Thyroid gland (tissue), 4 donors: Measurements from ENCODE around the gene BZW2. TPM values are rescaled to one million over a fixed set of nuclear protein-coding genes. Genes with fewer than 3 reads are reported as not detected.

ENCODE experiments used
- DNase-seq, 2 donors: peaks; one replicate each; pipeline ENCODE4 v3.0.0-alpha.2; 2019
- H3K27ac ChIP-seq, 3 donors: fragments of 200-600 bp; sonication (generic); 1 replicate in 2 of 3; 2 replicates in 1 of 3; pipeline ENCODE4 v1.5.1; 2016 to 2019; ENCODE audit warnings: mild to moderate bottlenecking in 1 of 3, moderate library complexity in 1 of 3
- H3K27me3 ChIP-seq: fragments of 200-600 bp; sonication (generic); one replicate; pipeline ENCODE4 v1.5.1; 2019
- H3K36me3 ChIP-seq, 2 donors: fragments of 200-600 bp; sonication (generic); one replicate each; pipeline ENCODE4 v1.5.1; 2016 to 2019
- H3K4me1 ChIP-seq, 2 donors: fragments of 200-600 bp; sonication (generic); one replicate each; pipeline ENCODE4 v1.5.1; 2017 to 2019
- H3K4me3 ChIP-seq, 3 donors: fragments of 200-600 bp; sonication (generic); replicated peaks in 1 of 3; 1 replicate in 2 of 3; 2 replicates in 1 of 3; pipeline ENCODE4 v1.5.1; 2016; ENCODE audit warnings: mild to moderate bottlenecking in 1 of 3
- H3K9me3 ChIP-seq: fragments of 200-600 bp; sonication (generic); one replicate; pipeline ENCODE4 v1.5.1; 2017
- POLR2A ChIP-seq, 2 donors: fragments of 450-650 bp; IDR thresholded peaks; one replicate each; pipeline ENCODE4 v1.6.1; 2017; ENCODE audit warnings: antibody characterized with exemption in 2 of 2, mild to moderate bottlenecking in 2 of 2, moderate library complexity in 1 of 2
- WGBS, 2 donors: methylation state at CpG; one replicate each; pipeline ENCODE4 v1.1.5; 2017; 5-methylcytosine and 5-hydroxymethylcytosine counted together
- intact Hi-C: fragments of 100-400 bp; cut with DNase I; formaldehyde crosslinking; loops from one replicate; pipeline ENCODE4 v1.15.1; 2023
- total RNA-seq, 4 donors: library from RNA; depleted of rRNA; stranded (reverse); fragments of >200 nt; gene quantifications; one replicate each; pipeline ENCODE4 v1.2.3, GENCODE V29; 2016
- TF ChIP-seq, protein P1 (sequence below), 6 experiments: fragments of 200-600 bp in 3 of 6; fragments of 450-650 bp in 3 of 6; sonication (generic) in 3 of 6; IDR thresholded peaks; one replicate each; pipeline ENCODE4 v1.5.1; 2016 to 2019; ENCODE audit warnings: antibody characterized with exemption in 6 of 6, mild to moderate bottlenecking in 2 of 6, inconsistent platforms in 1 of 6, moderate library complexity in 1 of 6

Gene BZW2
- total RNA-seq, 4 donors from 2014 or later: 63.0 to 69.0 (median 66.8) TPM

DNA sequence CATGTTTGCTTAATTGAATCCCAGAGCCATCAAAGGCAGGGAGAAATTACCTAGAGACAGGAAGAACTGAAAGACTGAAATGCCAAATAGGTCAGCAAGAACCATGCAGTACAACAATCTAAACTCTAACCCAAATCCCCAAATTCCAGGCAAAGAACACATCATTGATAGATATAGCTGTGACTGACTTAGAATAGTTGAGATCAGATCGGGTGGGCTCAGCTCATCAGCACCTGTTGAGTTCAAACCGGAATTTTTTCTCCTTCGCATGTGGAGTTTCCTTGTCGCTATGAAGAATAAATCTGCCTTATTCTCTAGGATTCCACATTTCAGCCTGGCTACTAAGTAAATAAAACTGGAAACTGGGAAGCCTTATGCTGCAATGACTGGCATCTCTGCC, 1.8 kb upstream of the BZW2 start:
- no peaks in the 10 kb centered on the region for H3K27me3 ChIP-seq
- TF ChIP-seq, protein P1, sequence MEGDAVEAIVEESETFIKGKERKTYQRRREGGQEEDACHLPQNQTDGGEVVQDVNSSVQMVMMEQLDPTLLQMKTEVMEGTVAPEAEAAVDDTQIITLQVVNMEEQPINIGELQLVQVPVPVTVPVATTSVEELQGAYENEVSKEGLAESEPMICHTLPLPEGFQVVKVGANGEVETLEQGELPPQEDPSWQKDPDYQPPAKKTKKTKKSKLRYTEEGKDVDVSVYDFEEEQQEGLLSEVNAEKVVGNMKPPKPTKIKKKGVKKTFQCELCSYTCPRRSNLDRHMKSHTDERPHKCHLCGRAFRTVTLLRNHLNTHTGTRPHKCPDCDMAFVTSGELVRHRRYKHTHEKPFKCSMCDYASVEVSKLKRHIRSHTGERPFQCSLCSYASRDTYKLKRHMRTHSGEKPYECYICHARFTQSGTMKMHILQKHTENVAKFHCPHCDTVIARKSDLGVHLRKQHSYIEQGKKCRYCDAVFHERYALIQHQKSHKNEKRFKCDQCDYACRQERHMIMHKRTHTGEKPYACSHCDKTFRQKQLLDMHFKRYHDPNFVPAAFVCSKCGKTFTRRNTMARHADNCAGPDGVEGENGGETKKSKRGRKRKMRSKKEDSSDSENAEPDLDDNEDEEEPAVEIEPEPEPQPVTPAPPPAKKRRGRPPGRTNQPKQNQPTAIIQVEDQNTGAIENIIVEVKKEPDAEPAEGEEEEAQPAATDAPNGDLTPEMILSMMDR (IDR thresholded peaks at IDR 0.05): no peak
- no peak for TF ChIP-seq POLR2A (IDR thresholded peaks at IDR 0.05)
- no peaks in the 10 kb centered on the region for H3K9me3 ChIP-seq
- peaks cover 15 to 28% of the 10 kb centered on the region in 2 donors for H3K4me1 ChIP-seq
- DNase-seq: no peak
- 53 to 71% methylated on average over 4 of the region's 4 CpGs for WGBS, 2 donors
- peak overlapping the region in 2 of 3 donors; percentile 62 to 97 for H3K4me3 ChIP-seq
- no peaks in the 10 kb centered on the region for H3K36me3 ChIP-seq
- H3K27ac ChIP-seq: peak overlapping the region in 2 of 3 donors; percentile 95 to 97
- intact Hi-C loops: loop anchor here (10.0 kb wide), 1 partner anchor 111 kb away; the partner anchor contains the start of gene TSPAN13

DNA sequence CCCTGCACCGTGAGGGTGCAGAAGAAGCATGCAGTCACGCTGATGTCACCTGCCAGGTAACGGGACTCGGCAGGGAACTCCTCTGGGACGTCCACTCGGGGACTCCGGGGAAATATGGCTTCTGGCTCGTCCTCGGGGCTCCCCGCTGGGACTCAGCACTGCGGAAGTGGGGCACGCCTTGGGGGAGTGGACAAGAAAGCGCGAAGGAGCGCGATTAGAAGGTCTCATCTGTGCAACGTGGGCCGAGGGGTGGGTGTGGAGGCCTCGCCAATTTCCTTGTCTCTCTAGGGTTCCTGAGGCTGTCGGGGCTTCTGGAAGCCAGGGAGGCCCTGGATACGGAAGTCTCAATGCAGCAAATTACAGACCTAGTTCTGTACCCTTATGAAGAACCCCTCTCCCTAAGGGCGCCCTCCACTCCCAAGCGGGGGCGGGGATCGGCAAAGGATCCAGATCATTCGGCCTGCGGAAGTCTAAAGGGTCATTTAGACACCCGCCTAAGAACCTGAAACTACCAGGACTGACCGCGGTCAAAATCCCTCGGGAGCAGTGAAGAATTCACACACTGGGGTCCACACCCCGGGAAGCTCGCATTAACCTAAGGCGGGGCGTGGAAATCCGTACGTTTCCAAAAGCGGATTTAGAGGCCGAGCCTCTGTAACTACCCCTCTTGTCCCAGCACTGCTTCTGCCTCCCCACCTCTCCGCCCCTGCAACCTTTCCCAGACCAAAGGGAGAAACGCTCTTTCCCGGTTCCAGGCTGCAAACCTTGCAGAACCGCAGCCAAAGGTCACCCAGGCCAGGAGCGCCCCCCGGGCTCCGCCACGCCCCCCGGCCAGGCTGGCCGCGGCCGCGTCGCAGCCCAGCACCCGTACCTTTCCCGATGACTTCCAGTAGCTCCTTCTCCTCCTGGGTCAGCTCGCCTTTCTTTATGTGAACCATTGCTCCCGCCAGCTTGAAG, 1.1 kb upstream of the BZW2 start:
- H3K27me3 ChIP-seq: no peaks in the 10 kb centered on the region
- peak overlapping the region; percentile 62 to 97 (median 91) for H3K4me3 ChIP-seq
- TF ChIP-seq, protein P1 (IDR thresholded peaks at IDR 0.05): no peak
- TF ChIP-seq POLR2A (IDR thresholded peaks at IDR 0.05): peak in 1 of 2 donors; percentile 33
- no peaks in the 10 kb centered on the region for H3K36me3 ChIP-seq
- intact Hi-C loops: loop anchor here (10.0 kb wide), 1 partner anchor 110 kb away; the partner anchor contains the start of gene TSPAN13
- H3K4me1 ChIP-seq: peaks cover 21 to 34% of the 10 kb centered on the region in 2 donors
- no peaks in the 10 kb centered on the region for H3K9me3 ChIP-seq
- 0 to 1% methylated on average over 44 to 48 of the region's 57 CpGs for WGBS, 2 donors
- DNase-seq: peak; percentile 58 to 61
- H3K27ac ChIP-seq: peak overlapping the region; percentile 77 to 97 (median 95)

DNA sequence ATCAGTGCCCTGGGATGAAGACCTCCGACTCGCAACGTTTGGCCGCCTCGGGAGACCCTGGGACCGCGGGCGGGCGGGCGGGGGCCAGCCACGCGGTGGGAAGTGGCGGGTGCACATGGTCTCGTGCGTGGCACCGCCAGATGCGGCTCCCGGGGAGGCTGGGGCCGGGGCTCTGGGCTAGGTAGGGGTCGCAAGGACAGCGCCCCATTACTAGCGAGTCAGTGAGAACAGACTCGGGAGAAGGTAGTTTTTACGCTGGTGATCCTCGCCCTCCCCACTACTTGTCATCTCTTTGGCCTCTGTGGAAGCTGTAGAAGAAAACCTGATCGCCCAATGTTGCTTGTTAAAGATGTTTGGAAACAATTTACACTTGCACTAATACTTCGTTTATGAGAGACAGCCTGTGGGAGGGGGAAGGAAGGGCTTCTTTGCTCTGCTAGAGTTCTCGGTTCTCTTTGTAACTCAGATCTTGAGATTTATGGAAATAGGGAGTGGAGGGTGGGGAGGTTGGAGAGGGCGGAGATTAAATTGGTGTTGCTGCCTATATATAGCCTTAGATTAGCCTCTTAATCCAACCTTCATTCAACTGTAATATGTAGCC, 591 bp downstream of the BZW2 start:
- no peak for DNase-seq
- TF ChIP-seq, protein P1 (IDR thresholded peaks at IDR 0.05): no peak
- no peak for TF ChIP-seq POLR2A (IDR thresholded peaks at IDR 0.05)
- intact Hi-C loops: loop anchor here (10.0 kb wide), 1 partner anchor 108 kb away; the partner anchor contains the start of gene TSPAN13
- H3K9me3 ChIP-seq: no peaks in the 10 kb centered on the region
- H3K4me3 ChIP-seq: peak overlapping the region; percentile 73 to 97 (median 83)
- no peaks in the 10 kb centered on the region for H3K36me3 ChIP-seq
- H3K4me1 ChIP-seq: peaks cover 37 to 47% of the 10 kb centered on the region in 2 donors
- WGBS, 2 donors: 2% methylated on average over 14 to 26 of the region's 29 CpGs
- no peaks in the 10 kb centered on the region for H3K27me3 ChIP-seq
- H3K27ac ChIP-seq: peak overlapping the region; percentile 45 to 97 (median 95)

DNA sequence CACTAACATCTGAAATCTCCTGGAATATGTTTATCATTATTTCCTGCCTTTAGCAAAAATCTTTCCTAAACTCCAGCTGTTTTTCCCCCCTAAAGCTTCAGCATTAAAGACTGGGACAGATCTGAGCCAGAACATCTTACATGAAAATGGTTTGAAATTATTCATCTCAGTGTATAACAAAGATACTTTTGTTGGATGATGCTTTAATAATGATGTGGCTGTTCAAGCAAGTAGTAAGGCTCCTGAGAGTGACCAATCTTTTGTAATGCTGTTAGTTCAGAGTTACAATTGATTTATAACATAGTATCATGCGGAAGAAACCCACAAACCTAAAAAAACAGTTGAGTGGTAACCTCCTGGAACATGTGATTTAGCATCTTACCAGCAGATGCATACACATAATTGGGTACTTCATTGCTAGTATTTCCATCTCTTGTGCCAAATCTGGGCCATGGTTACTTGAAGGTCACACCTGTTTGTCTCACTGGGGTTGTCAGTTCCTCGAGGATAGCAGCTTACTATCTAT, 1.5 kb downstream of the BZW2 start:
- intact Hi-C loops: loop anchor here (10.0 kb wide), 1 partner anchor 107 kb away; the partner anchor contains the start of gene TSPAN13
- WGBS, 2 donors: 47 to 50% methylated on average over 2 of the region's 2 CpGs
- H3K27ac ChIP-seq: peak overlapping the region; percentile 65 to 97 (median 95)
- H3K4me1 ChIP-seq: peaks cover 47 to 56% of the 10 kb centered on the region in 2 donors
- H3K36me3 ChIP-seq: no peaks in the 10 kb centered on the region
- DNase-seq: no peak
- TF ChIP-seq, protein P1 (IDR thresholded peaks at IDR 0.05): no peak
- TF ChIP-seq POLR2A (IDR thresholded peaks at IDR 0.05): no peak
- peak overlapping the region in 2 of 3 donors; percentile 83 to 97 for H3K4me3 ChIP-seq
- no peaks in the 10 kb centered on the region for H3K9me3 ChIP-seq
- H3K27me3 ChIP-seq: no peaks in the 10 kb centered on the region
